ENCODE results near the gene GSTK1.
A peak's percentile ranks its signal among the peaks of the same experiment; 100 is the strongest.
"Not testable (repeated sequence)": the region's sequence is repeated elsewhere in the genome, so short reads cannot be mapped to it uniquely, and the experiment has no call there.

GSTK1 gene

GRCh38 chr7:143263266-143264195 is at the start of gene GSTK1:
GSTK1 (plus strand) TSS chr7:143263441; CDS start chr7:143263514, 73 bp downstream.
- peak; percentile 77 for DNase-seq

GRCh38 chr7:143213478-143213877 is 49.8 kb upstream of the GSTK1 start:
- not testable (repeated sequence) for DNase-seq

- DNase-seq: peak; percentile 60
These were observed 48.2 kb upstream of the GSTK1 start for GRCh38 chr7:143214789-143215679.

- DNase-seq: no peak
These were observed 47.1 kb upstream of the GSTK1 start for GRCh38 chr7:143216151-143216550.

GRCh38 chr7:143216686-143217085 is 46.6 kb upstream of the GSTK1 start:
- DNase-seq: no peak

- no peak for DNase-seq
These were observed 45.4 kb upstream of the GSTK1 start for GRCh38 chr7:143217806-143218205.

GRCh38 chr7:143221286-143221685 is 42.0 kb upstream of the GSTK1 start:
- no peak for DNase-seq

- no peak for DNase-seq
These were observed 41.5 kb upstream of the GSTK1 start, which contains the start of gene TAS2R40 for GRCh38 chr7:143221737-143222136. TAS2R40 (plus strand) TSS chr7:143222037; CDS start chr7:143222079, 42 bp downstream.

GRCh38 chr7:143222782-143223181 is 40.5 kb upstream of the GSTK1 start:
- DNase-seq: no peak

- no peak for DNase-seq
These were observed 39.5 kb upstream of the GSTK1 start for GRCh38 chr7:143223784-143224183.

- DNase-seq: no peak
These were observed 38.2 kb upstream of the GSTK1 start for GRCh38 chr7:143225047-143225446.

GRCh38 chr7:143227806-143228205 is 35.4 kb upstream of the GSTK1 start:
- no peak for DNase-seq

GRCh38 chr7:143229054-143229790 is 34.0 kb upstream of the GSTK1 start:
- no peak for DNase-seq

- DNase-seq: no peak
These were observed 32.4 kb upstream of the GSTK1 start for GRCh38 chr7:143230602-143231457.

GRCh38 chr7:143233816-143234532 is 29.3 kb upstream of the GSTK1 start:
- no peak for DNase-seq

GRCh38 chr7:143234533-143234875 is 28.7 kb upstream of the GSTK1 start:
- no peak for DNase-seq

- DNase-seq: no peak
These were observed 27.7 kb upstream of the GSTK1 start for GRCh38 chr7:143235561-143235960.

- no peak for DNase-seq
These were observed 26.7 kb upstream of the GSTK1 start for GRCh38 chr7:143236408-143236990.

- no peak for DNase-seq
These were observed 25.9 kb upstream of the GSTK1 start for GRCh38 chr7:143237366-143237765.

GRCh38 chr7:143238289-143238980 is 24.8 kb upstream of the GSTK1 start:
- DNase-seq: no peak

All from activated CD8-positive, alpha-beta memory T cell treated with anti-CD3 and anti-CD28 coated beads, Interleukin-2, amount 50 U/mL, for 4 hours (primary cell).